Breast epithelium (tissue), 4 donors: Measurements from ENCODE around the gene ZNF302. TPM values are rescaled to one million over a fixed set of nuclear protein-coding genes. Genes with fewer than 3 reads are reported as not detected.
"Not testable (repeated sequence)": the region's sequence is repeated elsewhere in the genome, so short reads cannot be mapped to it uniquely, and the experiment has no call there.

Source experiments
- DNase-seq, 2 donors: peaks; one replicate each; pipeline ENCODE4 v3.0.0-alpha.2; 2019; ENCODE audit warnings: low spot score in 2 of 2
- H3K27ac ChIP-seq, 2 donors: fragments of 200-600 bp; sonication (generic) in 1 of 2; one replicate each; pipeline ENCODE4 v1.5.1; 2016 to 2019; ENCODE audit warnings: mild to moderate bottlenecking in 1 of 2
- H3K27me3 ChIP-seq, 2 donors: fragments of 200-600 bp; sonication (generic) in 1 of 2; one replicate each; pipeline versions ENCODE4 v1.5.1 to v1.6.0; 2017 to 2019; ENCODE audit warnings: control low read depth in 1 of 2, mild to moderate bottlenecking in 1 of 2
- H3K36me3 ChIP-seq: fragments of 200-600 bp; one replicate; pipeline ENCODE4 v1.5.1; 2019
- H3K4me1 ChIP-seq, 2 donors: fragments of 200-600 bp; sonication (generic); one replicate each; pipeline ENCODE4 v1.5.1; 2016 to 2019; ENCODE audit warnings: control low read depth in 1 of 2
- H3K4me3 ChIP-seq, 3 donors: fragments of 200-600 bp; sonication (generic); 1 replicate in 2 of 3; 2 replicates in 1 of 3; pipeline ENCODE4 v1.5.1; 2016 to 2019; ENCODE audit warnings: mild to moderate bottlenecking in 3 of 3, moderate library complexity in 2 of 3
- H3K9me3 ChIP-seq, 2 donors: fragments of 200-600 bp; sonication (generic) in 1 of 2; one replicate each; pipeline ENCODE4 v1.5.1; 2016 to 2019; ENCODE audit warnings: control low read depth in 1 of 2
- CTCF ChIP-seq, 3 donors: fragments of 450-650 bp; IDR thresholded peaks; one replicate each; pipeline ENCODE4 v1.5.1; 2016 to 2017; ENCODE audit warnings: antibody characterized with exemption in 3 of 3, mild to moderate bottlenecking in 3 of 3, moderate library complexity in 3 of 3
- POLR2A ChIP-seq: fragments of 450-650 bp; IDR thresholded peaks from one replicate; pipeline ENCODE4 v1.6.1; 2016; ENCODE audit warnings: antibody characterized with exemption, mild to moderate bottlenecking, moderate library complexity
- POLR2AphosphoS5 ChIP-seq, 3 donors: sonication (generic); formaldehyde crosslinking; IDR thresholded peaks; one replicate each; pipeline ENCODE4 v1.6.1; 2017; ENCODE audit warnings: antibody characterized with exemption in 3 of 3
- intact Hi-C: fragments of 100-400 bp; cut with DNase I; formaldehyde crosslinking; loops from one replicate; pipeline ENCODE4 v1.15.1; 2023; ENCODE audit warnings: low total_unique reads
- total RNA-seq, 3 donors: library from RNA; depleted of rRNA; stranded (reverse); fragments of >200 nt; gene quantifications; one replicate each; pipeline ENCODE4 v1.1.0, GENCODE V29; 2016

Gene ZNF302
- total RNA-seq, 3 donors from 2014 or later: 24.2 to 54.2 (median 33.1) TPM

GRCh38 chr19:34678085-34678412 is 571 bp downstream of the ZNF302 start:
- H3K36me3 ChIP-seq: peaks cover 6% of the 10 kb centered on the region
- H3K9me3 ChIP-seq: peaks cover 15 to 34% of the 10 kb centered on the region in 2 donors
- intact Hi-C loops: no loop called here
- H3K4me1 ChIP-seq: peaks cover 0 to 7% of the 10 kb centered on the region in 2 donors
- H3K27ac ChIP-seq: peak overlapping the region; percentile 97 to 99
- no peak for DNase-seq
- TF ChIP-seq POLR2AphosphoS5 (IDR thresholded peaks at IDR 0.05) (no peak), POLR2A (no peak), CTCF (IDR thresholded peaks at IDR 0.05) (no peak)
- H3K27me3 ChIP-seq: no peaks in the 10 kb centered on the region
- peak overlapping the region; percentile 71 to 82 (median 74) for H3K4me3 ChIP-seq

GRCh38 chr19:34678421-34678820 is 943 bp downstream of the ZNF302 start:
- H3K27me3 ChIP-seq: no peaks in the 10 kb centered on the region
- H3K27ac ChIP-seq: peak overlapping the region in 1 of 2 donors; percentile 97
- TF ChIP-seq CTCF (IDR thresholded peaks at IDR 0.05): no peak
- no peak for TF ChIP-seq POLR2AphosphoS5 (IDR thresholded peaks at IDR 0.05)
- TF ChIP-seq POLR2A: no peak
- H3K4me1 ChIP-seq: peaks cover 0 to 7% of the 10 kb centered on the region in 2 donors
- intact Hi-C loops: no loop called here
- peaks cover 6% of the 10 kb centered on the region for H3K36me3 ChIP-seq
- DNase-seq: no peak
- H3K4me3 ChIP-seq: peak overlapping the region; percentile 71 to 82 (median 74)
- peaks cover 15 to 38% of the 10 kb centered on the region in 2 donors for H3K9me3 ChIP-seq

GRCh38 chr19:34681478-34681877 is 4.0 kb downstream of the ZNF302 start:
- Histone ChIP-seq H3K36me3 (peaks cover 6% of the 10 kb centered on the region), H3K4me1 (peaks cover 0 to 7% of the 10 kb centered on the region in 2 donors), H3K9me3 (peaks cover 41 to 65% of the 10 kb centered on the region in 2 donors), H3K27me3 (no peaks in the 10 kb centered on the region), H3K4me3 (peak overlapping the region in 1 of 3 donors; percentile 21), H3K27ac (no peak overlapping the region)
- DNase-seq: no peak
- no peak for TF ChIP-seq POLR2A
- no peak for TF ChIP-seq POLR2AphosphoS5 (IDR thresholded peaks at IDR 0.05)
- no peak for TF ChIP-seq CTCF (IDR thresholded peaks at IDR 0.05)
- intact Hi-C loops: no loop called here

DNA sequence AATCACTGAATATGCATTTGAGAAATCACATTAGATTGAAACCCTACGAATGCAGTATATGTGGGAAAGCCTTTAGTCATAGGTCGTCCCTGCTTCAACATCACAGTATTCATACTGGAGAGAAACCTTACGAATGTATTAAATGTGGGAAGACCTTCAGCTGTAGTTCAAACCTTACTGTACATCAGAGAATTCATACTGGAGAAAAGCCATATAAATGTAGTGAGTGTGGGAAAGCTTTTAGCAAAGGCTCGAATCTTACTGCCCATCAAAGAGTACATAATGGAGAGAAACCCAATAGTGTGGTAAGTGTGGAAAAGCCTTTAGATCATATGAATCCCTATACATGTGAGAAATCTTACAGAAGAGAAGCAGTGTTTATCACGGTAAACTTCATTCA is 7.8 kb downstream of the ZNF302 start:
- not testable (repeated sequence) for H3K27ac ChIP-seq, H3K36me3 ChIP-seq
- peaks cover 40 to 63% of the 10 kb centered on the region in 2 donors for H3K9me3 ChIP-seq

GRCh38 chr19:34686455-34686854 is 9.0 kb downstream of the ZNF302 start:
- H3K9me3 ChIP-seq: peaks cover 38 to 57% of the 10 kb centered on the region in 2 donors

More for the DNA sequence above, 7.8 kb downstream of the ZNF302 start:
- DNase-seq, intact Hi-C loops, H3K4me1 ChIP-seq, H3K27me3 ChIP-seq, H3K4me3 ChIP-seq: not testable (repeated sequence)

More at GRCh38 chr19:34686455-34686854, 9.0 kb downstream of the ZNF302 start:
- H3K27me3 ChIP-seq: no peaks in the 10 kb centered on the region
- H3K36me3 ChIP-seq: peaks cover 2% of the 10 kb centered on the region
- TF ChIP-seq POLR2AphosphoS5 (IDR thresholded peaks at IDR 0.05) (no peak), POLR2A (no peak), CTCF (IDR thresholded peaks at IDR 0.05) (no peak)
- no peak overlapping the region for H3K4me3 ChIP-seq
- H3K27ac ChIP-seq: no peak overlapping the region
- DNase-seq: no peak
- intact Hi-C loops: no loop called here
- H3K4me1 ChIP-seq: no peaks in the 10 kb centered on the region
